Colonic mucosa (tissue), 4 donors: ENCODE results near the gene AIPL1. TPM values are rescaled to one million over a fixed set of nuclear protein-coding genes. Genes with fewer than 3 reads are reported as not detected.

Experiments
- DNase-seq: peaks from one replicate; pipeline ENCODE4 v3.0.0-alpha.2; 2020
- H3K27ac ChIP-seq: fragments of 200-600 bp; one replicate; pipeline ENCODE4 v1.8.0; 2021
- H3K27me3 ChIP-seq: fragments of 200-600 bp; one replicate; pipeline ENCODE4 v1.8.0; 2021
- H3K36me3 ChIP-seq: fragments of 200-600 bp; one replicate; pipeline ENCODE4 v1.8.0; 2021
- H3K4me1 ChIP-seq: fragments of 200-600 bp; one replicate; pipeline ENCODE4 v1.8.0; 2021; ENCODE audit warnings: mild to moderate bottlenecking
- H3K4me3 ChIP-seq: fragments of 200-600 bp; one replicate; pipeline ENCODE4 v1.8.0; 2021
- H3K9ac ChIP-seq, 2 donors: one replicate each; pipeline ENCODE4 v1.7.0; 2013; ENCODE audit warnings: control low read depth in 2 of 2, low read depth in 2 of 2, low read length in 2 of 2
- H3K9me3 ChIP-seq: fragments of 200-600 bp; one replicate; pipeline ENCODE4 v1.8.0; 2021
- CTCF ChIP-seq: fragments of 200-600 bp; IDR thresholded peaks from one replicate; pipeline ENCODE4 v1.8.0; 2022; ENCODE audit warnings: antibody characterized with exemption, mild to moderate bottlenecking
- intact Hi-C: fragments of 100-400 bp; cut with DNase I; formaldehyde crosslinking; loops from one replicate; pipeline ENCODE4 v1.14.1; 2022
- total RNA-seq, 2 donors: library from RNA; stranded (reverse); fragmentation: NEBNext Ultra II Directional in 1 of 2; extraction: Animal tissue kit (Norgen Biotek cat#: 25700) in 1 of 2; gene quantifications; one replicate each; pipeline ENCODE4 v1.2.1, GENCODE V29; 2021
- donor health status: healthy.
- donor health status: DM: no; HTN: no; CAD: no.
- donor health status: DM: no; HTN: no; CAD: no.

AIPL1 gene
- total RNA-seq, 2 donors from 2014 or later: not detected

- Histone ChIP-seq H3K9me3 (no peaks in the 10 kb centered on the region), H3K27me3 (no peaks in the 10 kb centered on the region), H3K36me3 (no peaks in the 10 kb centered on the region), H3K9ac (no peak overlapping the region), H3K4me1 (no peaks in the 10 kb centered on the region), H3K4me3 (no peak overlapping the region), H3K27ac (no peak overlapping the region)
- no peak for DNase-seq
- intact Hi-C loops: loop anchor here (10.0 kb wide), 1 partner anchor 86 kb away; no protein-coding TSS in a partner anchor
- TF ChIP-seq CTCF: no peak
Observed at GRCh38 chr17:6478486-6478885, 43.6 kb upstream of the AIPL1 start.

- no peaks in the 10 kb centered on the region for H3K27me3 ChIP-seq
- H3K27ac ChIP-seq: no peak overlapping the region
- DNase-seq: no peak
- no peaks in the 10 kb centered on the region for H3K4me1 ChIP-seq
- no peak for TF ChIP-seq CTCF
- H3K36me3 ChIP-seq: no peaks in the 10 kb centered on the region
- no peak overlapping the region for H3K4me3 ChIP-seq
- intact Hi-C loops: loop anchor here (10.0 kb wide), 1 partner anchor 87 kb away; no protein-coding TSS in a partner anchor
- H3K9ac ChIP-seq: no peak overlapping the region
- H3K9me3 ChIP-seq: no peaks in the 10 kb centered on the region
Observed at GRCh38 chr17:6477831-6478383, 43.0 kb upstream of the AIPL1 start.

GRCh38 chr17:6476810-6477179, 41.9 kb upstream of the AIPL1 start:
- H3K27ac ChIP-seq: no peak overlapping the region

GRCh38 chr17:6476076-6476809, 41.3 kb upstream of the AIPL1 start:
- no peaks in the 10 kb centered on the region for H3K9me3 ChIP-seq
- intact Hi-C loops: loop anchor here (10.0 kb wide), 1 partner anchor 89 kb away; no protein-coding TSS in a partner anchor
- H3K9ac ChIP-seq: no peak overlapping the region
- H3K27me3 ChIP-seq: no peaks in the 10 kb centered on the region
- H3K36me3 ChIP-seq: no peaks in the 10 kb centered on the region
- no peak for DNase-seq
- no peak overlapping the region for H3K4me3 ChIP-seq
- H3K4me1 ChIP-seq: no peaks in the 10 kb centered on the region
- TF ChIP-seq CTCF: no peak
- no peak overlapping the region for H3K27ac ChIP-seq

More at GRCh38 chr17:6476810-6477179, 41.9 kb upstream of the AIPL1 start:
- intact Hi-C loops: loop anchor here (10.0 kb wide), 1 partner anchor 88 kb away; no protein-coding TSS in a partner anchor
- H3K9ac ChIP-seq: no peak overlapping the region
- H3K4me1 ChIP-seq: no peaks in the 10 kb centered on the region
- H3K36me3 ChIP-seq: no peaks in the 10 kb centered on the region
- no peak for TF ChIP-seq CTCF
- no peaks in the 10 kb centered on the region for H3K9me3 ChIP-seq
- no peaks in the 10 kb centered on the region for H3K27me3 ChIP-seq
- no peak overlapping the region for H3K4me3 ChIP-seq
- DNase-seq: no peak

GRCh38 chr17:6475411-6475810, 40.5 kb upstream of the AIPL1 start:
- Histone ChIP-seq H3K9ac (no peak overlapping the region), H3K27ac (no peak overlapping the region), H3K4me3 (no peak overlapping the region), H3K27me3 (no peaks in the 10 kb centered on the region), H3K36me3 (no peaks in the 10 kb centered on the region), H3K4me1 (no peaks in the 10 kb centered on the region), H3K9me3 (no peaks in the 10 kb centered on the region)
- TF ChIP-seq CTCF: no peak
- DNase-seq: no peak
- intact Hi-C loops: loop anchor here (10.0 kb wide), 1 partner anchor 89 kb away; no protein-coding TSS in a partner anchor
